Measurements from ENCODE around the gene BICRA.

BICRA gene

GRCh38 chr19:47752440-47753211 is 143.7 kb downstream of the BICRA start:
- no peak for DNase-seq

Measured in femur (tissue), 1 donor.